ENCODE results near the gene SUSD4. TPM values are rescaled to one million over a fixed set of nuclear protein-coding genes. Genes with fewer than 3 reads are reported as not detected.

SUSD4 gene
- total RNA-seq, 2 donors from 2014 or later = 0.58 to 0.92 TPM

DNA sequence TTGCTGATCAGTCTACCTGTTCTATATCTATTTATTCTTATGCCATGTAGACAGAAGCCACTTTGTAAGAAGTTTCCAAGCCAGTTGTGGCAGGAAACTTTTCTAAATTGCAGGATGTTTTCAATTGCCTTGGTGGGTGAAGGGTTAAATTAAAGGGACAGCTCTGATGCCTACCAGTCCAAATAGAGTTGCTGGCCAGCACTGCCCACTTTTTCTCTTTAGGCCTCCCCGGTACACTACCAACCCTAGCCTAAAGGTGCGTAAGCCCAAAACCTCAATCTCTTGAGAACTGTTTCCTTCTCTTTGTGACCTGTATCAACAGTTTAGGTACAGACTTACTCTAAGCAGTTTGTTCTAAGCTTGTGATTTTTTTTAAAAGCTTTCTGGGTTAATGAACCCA, 15.5 kb downstream of the SUSD4 start:
- H3K36me3 Mint-ChIP-seq (ENCODE audit: low read depth) = no peaks in the 10 kb centered on the region

DNA sequence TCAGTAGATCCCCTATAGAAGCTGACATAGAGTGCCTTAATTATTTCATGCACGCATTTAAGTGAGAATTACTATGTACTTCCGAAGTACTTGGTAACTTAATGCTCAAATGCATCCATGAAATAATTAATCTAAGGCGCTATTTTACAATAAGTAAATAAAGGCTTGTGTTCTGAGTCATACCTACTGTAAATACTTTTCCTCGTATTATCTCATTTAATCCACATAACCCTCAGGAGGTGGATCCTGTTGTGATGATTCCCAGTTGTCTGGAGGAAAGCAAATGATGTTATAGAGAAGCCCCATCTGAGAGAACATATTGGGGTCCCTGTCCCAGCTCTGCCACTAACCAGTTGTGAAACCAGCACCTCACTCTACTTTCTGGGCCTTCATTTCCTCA, 16.4 kb downstream of the SUSD4 start:
- Histone ChIP-seq H3K4me1 (ENCODE audit: control insufficient read depth, insufficient read depth, low read length) (no peaks in the 10 kb centered on the region), H3K4me3 (ENCODE audit: low read length) (no peak overlapping the region), H3K27ac (ENCODE audit: low read depth, low read length) (no peak overlapping the region), H3K9ac (ENCODE audit: extremely low read depth, low read length, poor library complexity, severe bottlenecking) (no peak overlapping the region), H3K36me3 (ENCODE audit: control insufficient read depth, insufficient read depth, low read length) (no peaks in the 10 kb centered on the region), H3K27me3 (ENCODE audit: control insufficient read depth, insufficient read depth, low read length, poor library complexity, severe bottlenecking) (no peaks in the 10 kb centered on the region), H3K9me3 (ENCODE audit: control insufficient read depth, low read length) (no peaks in the 10 kb centered on the region)
- H3K4me3 Mint-ChIP-seq = no peak overlapping the region
- no peaks in the 10 kb centered on the region for H3K9me3 Mint-ChIP-seq
- DNase-seq = no peak
- H3K4me1 Mint-ChIP-seq = peaks cover 6% of the 10 kb centered on the region
- 94 to 97% methylated on average over 2 to 3 of the region's 4 CpGs for WGBS, 2 experiments (ENCODE audit: insufficient coverage in 1 of 2, insufficient read length in 1 of 2)
- H3K27me3 Mint-ChIP-seq (ENCODE audit: insufficient read depth) = peaks cover 6% of the 10 kb centered on the region
- TF ChIP-seq, protein P1, sequence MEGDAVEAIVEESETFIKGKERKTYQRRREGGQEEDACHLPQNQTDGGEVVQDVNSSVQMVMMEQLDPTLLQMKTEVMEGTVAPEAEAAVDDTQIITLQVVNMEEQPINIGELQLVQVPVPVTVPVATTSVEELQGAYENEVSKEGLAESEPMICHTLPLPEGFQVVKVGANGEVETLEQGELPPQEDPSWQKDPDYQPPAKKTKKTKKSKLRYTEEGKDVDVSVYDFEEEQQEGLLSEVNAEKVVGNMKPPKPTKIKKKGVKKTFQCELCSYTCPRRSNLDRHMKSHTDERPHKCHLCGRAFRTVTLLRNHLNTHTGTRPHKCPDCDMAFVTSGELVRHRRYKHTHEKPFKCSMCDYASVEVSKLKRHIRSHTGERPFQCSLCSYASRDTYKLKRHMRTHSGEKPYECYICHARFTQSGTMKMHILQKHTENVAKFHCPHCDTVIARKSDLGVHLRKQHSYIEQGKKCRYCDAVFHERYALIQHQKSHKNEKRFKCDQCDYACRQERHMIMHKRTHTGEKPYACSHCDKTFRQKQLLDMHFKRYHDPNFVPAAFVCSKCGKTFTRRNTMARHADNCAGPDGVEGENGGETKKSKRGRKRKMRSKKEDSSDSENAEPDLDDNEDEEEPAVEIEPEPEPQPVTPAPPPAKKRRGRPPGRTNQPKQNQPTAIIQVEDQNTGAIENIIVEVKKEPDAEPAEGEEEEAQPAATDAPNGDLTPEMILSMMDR (conservative IDR thresholded peaks at IDR 0.05) = no peak
- no peaks in the 10 kb centered on the region for H3K36me3 Mint-ChIP-seq (ENCODE audit: low read depth)
- H3K27ac Mint-ChIP-seq = no peak overlapping the region

More for the DNA sequence above, 15.5 kb downstream of the SUSD4 start:
- peaks cover 14% of the 10 kb centered on the region for H3K27me3 Mint-ChIP-seq (ENCODE audit: insufficient read depth)
- no peak overlapping the region for H3K4me3 ChIP-seq (ENCODE audit: low read length)
- DNase-seq = no peak
- H3K9me3 ChIP-seq (ENCODE audit: control insufficient read depth, low read length) = no peaks in the 10 kb centered on the region
- H3K36me3 ChIP-seq (ENCODE audit: control insufficient read depth, insufficient read depth, low read length) = no peaks in the 10 kb centered on the region
- H3K27ac ChIP-seq (ENCODE audit: low read depth, low read length) = no peak overlapping the region
- H3K4me1 Mint-ChIP-seq = peaks cover 9% of the 10 kb centered on the region
- no peaks in the 10 kb centered on the region for H3K4me1 ChIP-seq (ENCODE audit: control insufficient read depth, insufficient read depth, low read length)
- no peaks in the 10 kb centered on the region for H3K27me3 ChIP-seq (ENCODE audit: control insufficient read depth, insufficient read depth, low read length, poor library complexity, severe bottlenecking)
- TF ChIP-seq, protein P1 (conservative IDR thresholded peaks at IDR 0.05) = no peak
- H3K4me3 Mint-ChIP-seq = no peak overlapping the region
- H3K9me3 Mint-ChIP-seq = no peaks in the 10 kb centered on the region
- H3K9ac ChIP-seq (ENCODE audit: extremely low read depth, low read length, poor library complexity, severe bottlenecking) = no peak overlapping the region
- WGBS, 2 experiments (ENCODE audit: insufficient coverage in 1 of 2, insufficient read length in 1 of 2) = 76 to 83% methylated on average over 2 of the region's 2 CpGs
- H3K27ac Mint-ChIP-seq = no peak overlapping the region

DNA sequence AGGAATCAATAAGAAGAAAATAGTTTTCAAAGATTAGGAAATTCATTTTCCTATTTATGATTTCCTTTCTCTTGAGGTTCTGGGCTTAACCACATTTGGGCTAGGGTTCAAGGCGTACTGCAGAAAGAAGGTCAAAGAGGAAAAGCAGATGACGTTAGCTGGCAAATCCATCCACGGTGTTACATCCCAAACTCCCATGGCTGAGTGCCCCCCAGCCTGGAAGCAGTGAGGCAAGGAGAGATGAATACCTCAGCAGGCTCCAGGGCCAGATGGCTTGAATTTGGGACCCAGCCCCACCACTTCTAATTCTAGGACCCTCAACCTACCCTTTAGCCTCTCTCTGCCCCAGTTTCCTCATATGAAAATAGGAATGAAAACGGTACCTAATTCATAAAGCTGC, 17.7 kb downstream of the SUSD4 start:
- H3K27ac Mint-ChIP-seq = no peak overlapping the region
- no peak overlapping the region for H3K4me3 Mint-ChIP-seq

More for the DNA sequence above, 17.7 kb downstream of the SUSD4 start:
- no peaks in the 10 kb centered on the region for H3K27me3 Mint-ChIP-seq (ENCODE audit: insufficient read depth)
- no peak overlapping the region for H3K27ac ChIP-seq (ENCODE audit: low read depth, low read length)
- DNase-seq = no peak
- TF ChIP-seq, protein P1 (conservative IDR thresholded peaks at IDR 0.05) = no peak
- WGBS, 2 experiments (ENCODE audit: insufficient coverage in 1 of 2, insufficient read length in 1 of 2) = 80 to 95% methylated on average over 1 to 4 of the region's 4 CpGs
- H3K9ac ChIP-seq (ENCODE audit: extremely low read depth, low read length, poor library complexity, severe bottlenecking) = no peak overlapping the region
- no peaks in the 10 kb centered on the region for H3K36me3 Mint-ChIP-seq (ENCODE audit: low read depth)
- H3K36me3 ChIP-seq (ENCODE audit: control insufficient read depth, insufficient read depth, low read length) = no peaks in the 10 kb centered on the region
- H3K9me3 Mint-ChIP-seq = no peaks in the 10 kb centered on the region
- no peak overlapping the region for H3K4me3 ChIP-seq (ENCODE audit: low read length)
- H3K4me1 ChIP-seq (ENCODE audit: control insufficient read depth, insufficient read depth, low read length) = no peaks in the 10 kb centered on the region
- H3K9me3 ChIP-seq (ENCODE audit: control insufficient read depth, low read length) = no peaks in the 10 kb centered on the region
- H3K27me3 ChIP-seq (ENCODE audit: control insufficient read depth, insufficient read depth, low read length, poor library complexity, severe bottlenecking) = no peaks in the 10 kb centered on the region
- no peaks in the 10 kb centered on the region for H3K4me1 Mint-ChIP-seq
